Measurements from ENCODE around the gene CRABP2.
A peak's percentile ranks its signal among the peaks of the same experiment; 100 is the strongest.

CRABP2 gene

DNA sequence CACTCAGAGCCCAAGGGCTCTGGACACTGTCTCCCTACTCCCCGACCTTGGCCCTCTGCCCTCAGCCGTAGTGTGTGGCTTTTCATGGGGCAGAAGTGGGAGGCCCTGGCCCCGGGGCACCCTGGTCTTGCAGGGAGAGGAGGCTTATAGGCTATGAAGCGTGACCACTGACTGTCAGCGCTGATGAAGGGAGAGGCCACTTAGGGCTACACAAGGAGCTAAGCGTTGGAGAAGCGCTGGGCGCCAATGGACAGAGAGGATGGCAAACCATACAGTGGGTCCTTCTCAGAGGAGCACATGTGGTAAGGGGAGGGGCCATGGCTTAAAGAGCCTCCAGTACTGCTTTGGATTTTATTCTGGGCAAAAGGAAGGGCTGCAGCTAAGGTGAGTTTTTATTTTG is 7.9 kb downstream of the CRABP2 start:
- TF ChIP-seq, protein P1, sequence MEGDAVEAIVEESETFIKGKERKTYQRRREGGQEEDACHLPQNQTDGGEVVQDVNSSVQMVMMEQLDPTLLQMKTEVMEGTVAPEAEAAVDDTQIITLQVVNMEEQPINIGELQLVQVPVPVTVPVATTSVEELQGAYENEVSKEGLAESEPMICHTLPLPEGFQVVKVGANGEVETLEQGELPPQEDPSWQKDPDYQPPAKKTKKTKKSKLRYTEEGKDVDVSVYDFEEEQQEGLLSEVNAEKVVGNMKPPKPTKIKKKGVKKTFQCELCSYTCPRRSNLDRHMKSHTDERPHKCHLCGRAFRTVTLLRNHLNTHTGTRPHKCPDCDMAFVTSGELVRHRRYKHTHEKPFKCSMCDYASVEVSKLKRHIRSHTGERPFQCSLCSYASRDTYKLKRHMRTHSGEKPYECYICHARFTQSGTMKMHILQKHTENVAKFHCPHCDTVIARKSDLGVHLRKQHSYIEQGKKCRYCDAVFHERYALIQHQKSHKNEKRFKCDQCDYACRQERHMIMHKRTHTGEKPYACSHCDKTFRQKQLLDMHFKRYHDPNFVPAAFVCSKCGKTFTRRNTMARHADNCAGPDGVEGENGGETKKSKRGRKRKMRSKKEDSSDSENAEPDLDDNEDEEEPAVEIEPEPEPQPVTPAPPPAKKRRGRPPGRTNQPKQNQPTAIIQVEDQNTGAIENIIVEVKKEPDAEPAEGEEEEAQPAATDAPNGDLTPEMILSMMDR (conservative IDR thresholded peaks at IDR 0.05) = no peak
- H3K27ac ChIP-seq = no peak overlapping the region

DNA sequence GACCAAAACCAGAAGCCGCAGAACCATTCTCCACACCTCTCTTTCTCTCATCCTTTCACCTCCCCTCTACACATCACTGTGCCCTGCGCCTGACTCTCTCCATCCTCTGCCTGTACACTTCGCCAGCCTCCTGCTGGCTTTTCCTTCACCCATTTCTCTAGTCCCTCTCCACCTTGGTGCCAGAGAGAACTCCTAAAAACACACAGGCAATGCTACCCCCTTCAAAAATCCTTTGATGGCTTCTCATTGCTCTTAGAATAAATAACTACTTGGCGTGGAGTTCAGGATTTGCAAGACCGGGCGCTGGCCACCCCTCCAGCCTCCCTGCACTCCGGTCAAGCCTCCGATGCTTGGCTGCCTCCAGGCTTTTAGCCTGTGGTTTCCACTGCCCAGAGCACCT is 8.6 kb downstream of the CRABP2 start:
- TF ChIP-seq, protein P1 (conservative IDR thresholded peaks at IDR 0.05) = no peak
- no peak overlapping the region for H3K27ac ChIP-seq

DNA sequence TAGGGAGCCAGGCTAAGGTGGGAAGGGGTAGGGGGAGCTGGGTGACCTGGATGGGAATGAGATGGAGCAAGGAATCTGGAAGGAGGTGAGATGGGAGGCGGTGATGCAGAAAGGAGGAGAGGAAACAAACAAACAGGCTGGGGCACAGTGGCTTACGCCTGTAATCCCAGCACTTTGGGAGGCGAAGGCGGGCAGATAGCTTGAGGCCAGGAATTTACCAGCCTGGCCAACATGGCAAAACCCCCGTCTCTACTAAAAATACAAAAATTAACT is 10.8 kb downstream of the CRABP2 start:
- peak overlapping the region; percentile 71 for H3K27ac ChIP-seq
- TF ChIP-seq, protein P1 (conservative IDR thresholded peaks at IDR 0.05) = no peak

DNA sequence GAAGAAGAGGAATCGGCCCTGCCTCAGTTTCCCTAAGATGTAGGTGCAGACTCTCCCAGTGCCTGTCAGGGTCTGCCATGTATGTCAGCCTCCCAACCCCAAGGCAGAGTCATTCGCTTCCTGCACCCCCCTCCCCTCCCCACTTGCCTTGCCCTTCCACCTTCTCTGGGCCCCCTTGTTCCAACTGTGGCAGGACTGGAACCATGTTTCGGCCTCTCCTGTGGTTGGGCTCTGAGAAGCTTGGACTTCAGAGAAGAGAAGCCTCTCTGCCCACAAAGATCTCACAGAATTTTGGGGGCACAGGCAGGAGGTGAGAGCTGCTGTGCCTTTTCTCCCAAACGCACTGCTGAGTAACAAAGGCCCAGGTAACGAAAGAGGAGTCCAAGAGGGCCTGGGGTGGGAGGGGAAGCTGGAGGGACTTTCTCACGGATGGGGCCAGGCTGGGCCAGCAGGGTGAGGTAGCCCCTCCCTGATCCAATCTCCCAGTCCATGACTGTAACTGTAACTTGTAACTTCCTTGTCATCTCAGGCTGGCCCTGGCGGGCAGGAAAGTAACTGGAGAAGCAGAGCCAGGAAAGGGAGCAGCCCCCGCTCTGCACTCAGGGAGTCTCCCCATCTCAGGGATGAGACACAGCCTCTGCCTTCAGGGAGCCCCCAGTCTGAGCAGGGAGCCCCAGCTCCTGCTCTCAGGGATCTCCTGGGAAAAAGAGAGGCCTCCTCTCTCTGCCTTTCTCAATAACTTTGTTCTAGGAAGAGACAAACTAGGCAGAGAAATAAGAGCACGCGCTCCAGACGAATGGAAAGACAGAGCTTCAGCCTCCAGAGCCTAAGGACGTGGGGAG is 11.3 kb downstream of the CRABP2 start:
- TF ChIP-seq, protein P1 (conservative IDR thresholded peaks at IDR 0.05) = no peak
- peak overlapping the region; percentile 71 for H3K27ac ChIP-seq

DNA sequence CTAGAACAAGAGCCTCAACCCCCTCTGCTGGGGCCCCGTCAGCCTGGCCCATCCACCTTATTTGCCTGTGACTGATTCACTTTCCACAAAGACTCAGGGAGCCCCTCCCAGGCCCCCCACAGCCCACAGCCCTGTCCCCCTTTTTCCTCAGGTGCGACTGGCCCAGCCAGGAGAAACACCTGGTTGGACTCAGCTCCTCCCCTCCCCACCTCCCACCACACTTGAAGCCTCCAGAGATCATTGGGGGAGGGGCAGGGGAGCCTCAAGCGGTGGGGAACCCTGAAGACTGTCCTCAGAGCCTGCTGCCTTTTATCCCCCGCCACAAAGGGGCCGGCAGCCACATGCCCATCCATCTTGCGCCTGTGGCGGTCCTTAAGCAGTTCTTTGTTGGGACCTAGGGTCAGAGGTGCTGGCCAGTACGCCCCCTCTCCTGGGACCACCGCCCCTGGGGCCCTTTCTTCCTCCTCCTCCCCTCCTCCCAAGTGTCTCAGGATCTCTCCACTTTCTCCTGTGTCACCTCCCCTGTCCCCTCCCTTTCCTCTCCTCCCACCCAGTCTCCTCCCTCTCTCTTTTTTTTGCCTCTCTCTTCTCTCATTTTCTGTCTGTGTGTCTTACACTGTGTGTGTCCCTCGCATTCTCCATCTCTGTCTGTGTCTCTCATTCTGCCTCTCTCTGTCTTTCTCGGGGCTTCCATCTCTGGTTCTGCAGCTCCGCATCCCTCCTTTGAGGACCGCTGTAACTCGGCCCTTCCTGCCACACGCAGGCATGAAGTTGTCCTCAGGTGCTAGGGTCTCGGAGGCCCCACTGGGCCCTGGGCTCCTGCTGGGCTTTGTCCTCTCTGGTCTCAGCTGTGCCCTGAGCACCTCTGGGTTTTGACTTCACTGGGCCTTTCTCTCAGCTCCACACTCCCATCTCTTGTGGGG is 12.2 kb downstream of the CRABP2 start:
- H3K27ac ChIP-seq = peak overlapping the region; percentile 71
- TF ChIP-seq, protein P1 (conservative IDR thresholded peaks at IDR 0.05) = no peak

DNA sequence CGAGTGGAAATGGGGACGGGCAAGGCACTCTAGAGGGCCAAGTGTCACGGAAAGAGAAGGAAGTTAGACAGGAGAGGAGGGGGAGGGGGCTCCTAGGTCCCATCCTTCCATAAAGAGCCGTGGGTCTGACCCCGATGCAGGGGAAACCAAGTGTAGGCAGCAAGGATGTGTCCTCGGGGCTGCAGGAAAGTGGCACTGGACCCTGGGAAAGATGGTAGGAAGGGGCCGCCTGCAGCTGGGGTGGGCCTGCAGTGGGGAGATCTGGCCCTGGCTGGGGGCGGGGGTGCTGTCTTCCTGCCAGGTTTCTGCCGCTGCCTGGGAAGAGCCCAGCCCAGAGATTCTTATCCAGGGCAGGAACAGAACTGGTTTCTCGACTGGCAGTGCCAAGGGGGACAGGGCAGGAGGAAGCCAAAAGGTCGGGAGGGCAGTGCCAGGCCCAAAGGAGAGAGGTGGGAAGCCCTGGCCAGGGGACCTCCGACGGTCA is 12.9 kb downstream of the CRABP2 start:
- H3K27ac ChIP-seq = peak overlapping the region; percentile 71

More for the DNA sequence above, 12.9 kb downstream of the CRABP2 start:
- TF ChIP-seq, protein P1 (conservative IDR thresholded peaks at IDR 0.05) = no peak

Data from VCaP (cell line).